Measurements from ENCODE around the gene PTER.
A peak's percentile ranks its signal among the peaks of the same experiment; 100 is the strongest.

Gene PTER, protein sequence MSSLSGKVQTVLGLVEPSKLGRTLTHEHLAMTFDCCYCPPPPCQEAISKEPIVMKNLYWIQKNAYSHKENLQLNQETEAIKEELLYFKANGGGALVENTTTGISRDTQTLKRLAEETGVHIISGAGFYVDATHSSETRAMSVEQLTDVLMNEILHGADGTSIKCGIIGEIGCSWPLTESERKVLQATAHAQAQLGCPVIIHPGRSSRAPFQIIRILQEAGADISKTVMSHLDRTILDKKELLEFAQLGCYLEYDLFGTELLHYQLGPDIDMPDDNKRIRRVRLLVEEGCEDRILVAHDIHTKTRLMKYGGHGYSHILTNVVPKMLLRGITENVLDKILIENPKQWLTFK

GRCh38 chr10:16436758-16437539 lies at the start of gene PTER:
TSS of gene PTER (plus strand) at chr10:16437010. CDS start at chr10:16484385, 47,375 bp downstream.
- Mint-ChIP-seq H3K36me3 (peaks cover 13% of the 10 kb centered on the region), H3K9me3 (ENCODE audit: low read depth) (no peaks in the 10 kb centered on the region), H3K27me3 (no peaks in the 10 kb centered on the region), H3K4me3 (peak within 1 kb of the TSS; percentile 88), H3K27ac (peak within 1 kb of the TSS; percentile 92), H3K4me1 (ENCODE audit: low read depth) (peaks cover 44% of the 10 kb centered on the region)

- Mint-ChIP-seq H3K27ac (no peak overlapping the region), H3K9me3 (ENCODE audit: low read depth) (no peaks in the 10 kb centered on the region)
These were observed 44.2 kb upstream of the PTER start for GRCh38 chr10:16392531-16393069.

DNA sequence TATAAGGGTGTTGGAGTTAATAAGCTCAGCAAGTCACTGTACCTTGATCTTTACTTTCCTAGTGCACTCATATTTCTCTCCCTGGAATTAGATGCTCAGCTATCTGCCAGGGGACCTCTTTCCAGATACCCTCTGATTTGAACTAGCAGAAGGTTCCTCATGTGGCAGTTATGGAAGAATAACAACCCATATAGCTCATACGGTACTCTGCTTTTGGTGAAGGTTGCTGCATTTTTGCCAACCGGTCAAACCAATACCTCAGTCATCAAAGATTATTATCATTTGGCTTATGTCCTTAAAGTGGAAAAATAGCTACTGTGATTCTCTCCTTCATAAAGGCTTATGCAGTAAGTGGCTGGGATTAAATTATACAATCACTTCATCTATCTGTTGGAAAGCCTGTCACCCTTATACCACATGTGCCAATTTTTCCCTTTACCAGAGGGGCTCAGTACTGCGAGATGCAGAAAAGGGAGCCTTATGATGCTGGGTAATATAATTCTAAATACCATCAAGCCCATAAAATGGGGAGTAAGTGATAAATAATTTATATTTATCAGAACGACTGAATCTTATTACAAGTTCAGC lies 43.4 kb upstream of the PTER start:
- H3K4me1 Mint-ChIP-seq (ENCODE audit: low read depth): no peaks in the 10 kb centered on the region
- no peaks in the 10 kb centered on the region for H3K9me3 Mint-ChIP-seq (ENCODE audit: low read depth)
- H3K27me3 Mint-ChIP-seq: peaks cover 9% of the 10 kb centered on the region
- H3K36me3 Mint-ChIP-seq: no peaks in the 10 kb centered on the region
- H3K4me3 Mint-ChIP-seq: no peak overlapping the region
- H3K27ac Mint-ChIP-seq: no peak overlapping the region

More at GRCh38 chr10:16392531-16393069, 44.2 kb upstream of the PTER start:
- no peak overlapping the region for H3K4me3 Mint-ChIP-seq
- no peaks in the 10 kb centered on the region for H3K36me3 Mint-ChIP-seq
- no peaks in the 10 kb centered on the region for H3K4me1 Mint-ChIP-seq (ENCODE audit: low read depth)
- H3K27me3 Mint-ChIP-seq: peaks cover 9% of the 10 kb centered on the region

- H3K9me3 Mint-ChIP-seq (ENCODE audit: low read depth): no peaks in the 10 kb centered on the region
- peaks cover 4% of the 10 kb centered on the region for H3K27me3 Mint-ChIP-seq
- no peaks in the 10 kb centered on the region for H3K4me1 Mint-ChIP-seq (ENCODE audit: low read depth)
- no peak overlapping the region for H3K4me3 Mint-ChIP-seq
- no peaks in the 10 kb centered on the region for H3K36me3 Mint-ChIP-seq
- H3K27ac Mint-ChIP-seq: no peak overlapping the region
These were observed 35.4 kb upstream of the PTER start for GRCh38 chr10:16401416-16401815.

GRCh38 chr10:16408379-16408778 lies 28.4 kb upstream of the PTER start:
- Mint-ChIP-seq H3K27ac (no peak overlapping the region), H3K4me1 (ENCODE audit: low read depth) (no peaks in the 10 kb centered on the region), H3K36me3 (no peaks in the 10 kb centered on the region), H3K4me3 (no peak overlapping the region), H3K27me3 (peaks cover 5% of the 10 kb centered on the region), H3K9me3 (ENCODE audit: low read depth) (no peaks in the 10 kb centered on the region)

GRCh38 chr10:16417341-16417740 lies 19.5 kb upstream of the PTER start:
- Mint-ChIP-seq H3K9me3 (ENCODE audit: low read depth) (no peaks in the 10 kb centered on the region), H3K27ac (no peak overlapping the region), H3K4me1 (ENCODE audit: low read depth) (no peaks in the 10 kb centered on the region), H3K4me3 (no peak overlapping the region), H3K36me3 (peaks cover 2% of the 10 kb centered on the region), H3K27me3 (peaks cover 11% of the 10 kb centered on the region)

GRCh38 chr10:16423599-16423998 lies 13.2 kb upstream of the PTER start:
- Mint-ChIP-seq H3K4me1 (ENCODE audit: low read depth) (no peaks in the 10 kb centered on the region), H3K9me3 (ENCODE audit: low read depth) (no peaks in the 10 kb centered on the region), H3K36me3 (peaks cover 2% of the 10 kb centered on the region), H3K4me3 (no peak overlapping the region), H3K27ac (no peak overlapping the region), H3K27me3 (peaks cover 12% of the 10 kb centered on the region)

DNA sequence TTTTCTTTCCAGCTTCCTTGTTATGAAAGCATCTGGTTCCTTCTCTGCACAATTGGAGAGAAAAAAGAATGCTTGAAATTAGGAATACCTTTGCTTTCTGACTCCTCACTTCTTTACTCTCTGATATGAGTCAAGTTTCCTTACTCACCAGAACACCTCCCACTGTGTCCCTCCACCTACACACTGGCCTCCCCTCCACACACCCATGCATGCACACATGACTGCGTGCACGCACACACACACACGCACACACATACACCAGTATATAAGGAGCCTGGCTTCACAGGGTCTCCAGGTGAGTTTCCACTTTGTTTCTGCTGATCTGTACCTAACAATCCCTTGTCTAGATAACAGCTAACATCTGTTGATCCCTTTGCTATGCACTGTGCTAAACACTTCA lies 11.4 kb upstream of the PTER start:
- Mint-ChIP-seq H3K4me1 (ENCODE audit: low read depth) (no peaks in the 10 kb centered on the region), H3K27me3 (peaks cover 7% of the 10 kb centered on the region), H3K27ac (no peak overlapping the region), H3K4me3 (no peak overlapping the region), H3K9me3 (ENCODE audit: low read depth) (no peaks in the 10 kb centered on the region), H3K36me3 (no peaks in the 10 kb centered on the region)

GRCh38 chr10:16429539-16429938 lies 7.3 kb upstream of the PTER start:
- H3K4me3 Mint-ChIP-seq: no peak overlapping the region

DNA sequence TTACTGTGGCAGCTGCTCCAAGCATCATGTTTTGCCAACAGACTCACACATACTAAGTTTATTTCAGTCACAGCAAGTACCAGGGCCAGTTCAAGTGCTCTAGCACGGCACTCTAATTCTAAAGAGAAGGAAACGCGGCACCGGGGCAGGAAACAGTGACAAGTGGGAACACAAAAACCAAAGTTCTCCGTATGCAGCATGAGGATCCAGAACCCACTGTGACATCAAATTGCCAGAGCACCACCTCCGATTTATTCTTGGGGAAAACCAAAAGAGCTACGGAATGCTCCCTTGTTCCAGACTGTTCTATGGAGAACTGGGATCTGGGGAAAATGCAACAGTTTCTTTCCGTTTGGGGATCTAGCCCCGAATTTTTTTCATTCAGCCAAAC lies 448 bp upstream of the PTER start:
- Mint-ChIP-seq H3K27ac (peak overlapping the region; percentile 92), H3K36me3 (peaks cover 11% of the 10 kb centered on the region), H3K4me1 (ENCODE audit: low read depth) (peaks cover 39% of the 10 kb centered on the region), H3K9me3 (ENCODE audit: low read depth) (no peaks in the 10 kb centered on the region), H3K27me3 (no peaks in the 10 kb centered on the region), H3K4me3 (peak overlapping the region; percentile 88)

More at GRCh38 chr10:16429539-16429938, 7.3 kb upstream of the PTER start:
- H3K36me3 Mint-ChIP-seq: no peaks in the 10 kb centered on the region
- no peak overlapping the region for H3K27ac Mint-ChIP-seq
- H3K4me1 Mint-ChIP-seq (ENCODE audit: low read depth): no peaks in the 10 kb centered on the region
- no peaks in the 10 kb centered on the region for H3K9me3 Mint-ChIP-seq (ENCODE audit: low read depth)
- H3K27me3 Mint-ChIP-seq: peaks cover 1% of the 10 kb centered on the region

- Mint-ChIP-seq H3K27me3 (no peaks in the 10 kb centered on the region), H3K4me3 (peak overlapping the region; percentile 88), H3K27ac (peak overlapping the region; percentile 92), H3K36me3 (peaks cover 13% of the 10 kb centered on the region), H3K9me3 (ENCODE audit: low read depth) (no peaks in the 10 kb centered on the region), H3K4me1 (ENCODE audit: low read depth) (peaks cover 46% of the 10 kb centered on the region)
These were observed 707 bp downstream of the PTER start for GRCh38 chr10:16437540-16437894.

DNA sequence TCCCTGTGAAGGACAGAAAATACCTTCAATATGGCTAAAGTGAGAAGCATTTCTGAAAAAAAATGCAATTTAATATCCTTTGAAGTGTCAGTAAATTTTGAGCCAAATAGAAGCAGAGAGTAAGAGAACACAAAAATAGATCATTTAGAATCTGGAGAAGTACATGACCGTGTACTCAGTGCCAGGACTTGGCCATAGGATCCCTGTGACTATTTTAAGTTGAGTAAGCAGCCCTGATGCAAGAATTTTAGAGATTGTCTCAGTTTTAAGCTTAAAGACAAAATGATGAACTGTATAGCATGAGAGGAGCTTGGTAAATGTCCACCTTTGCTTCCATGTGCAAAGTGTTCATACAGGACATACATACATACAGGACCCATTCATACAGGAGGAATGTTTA lies 2.5 kb downstream of the PTER start:
- H3K27me3 Mint-ChIP-seq: no peaks in the 10 kb centered on the region
- peaks cover 51% of the 10 kb centered on the region for H3K4me1 Mint-ChIP-seq (ENCODE audit: low read depth)
- peak overlapping the region; percentile 72 for H3K4me3 Mint-ChIP-seq
- peak overlapping the region; percentile 64 for H3K27ac Mint-ChIP-seq
- H3K36me3 Mint-ChIP-seq: peaks cover 20% of the 10 kb centered on the region
- no peaks in the 10 kb centered on the region for H3K9me3 Mint-ChIP-seq (ENCODE audit: low read depth)

DNA sequence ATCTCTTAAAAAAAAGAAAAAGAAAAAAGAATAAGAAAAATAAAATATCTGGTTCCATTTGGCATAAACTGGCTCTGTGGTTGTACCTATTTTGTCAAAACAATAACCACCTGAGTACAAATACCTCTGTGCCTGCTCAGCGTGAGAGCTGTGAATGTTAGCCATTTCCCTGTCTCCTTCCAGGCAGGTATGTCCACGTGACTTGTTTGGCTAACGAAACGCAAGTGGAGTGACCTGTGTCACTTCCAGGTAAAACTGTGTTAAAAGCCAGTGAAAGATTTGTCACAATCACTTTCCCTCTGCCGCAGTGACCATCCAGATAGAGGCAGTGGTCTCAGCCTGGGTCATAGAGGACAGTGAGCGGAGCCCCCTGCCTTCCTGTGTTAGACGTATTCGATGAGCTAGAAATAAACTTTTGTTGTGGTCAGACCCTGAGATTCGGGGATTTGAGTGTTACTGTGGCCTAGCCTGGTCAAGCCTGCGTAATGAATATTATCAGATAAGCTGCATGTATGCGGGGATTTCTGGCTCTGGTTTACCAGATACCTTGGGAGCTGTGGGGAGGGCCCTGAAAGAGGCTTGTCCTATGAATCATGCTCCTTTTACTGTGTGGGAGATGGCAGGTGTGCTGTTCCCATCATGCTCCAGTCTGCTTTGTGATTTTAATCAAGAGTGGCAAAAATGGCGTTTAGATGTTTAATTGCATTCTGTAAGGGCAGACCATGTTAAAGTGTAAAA lies 3.8 kb downstream of the PTER start:
- no peaks in the 10 kb centered on the region for H3K27me3 Mint-ChIP-seq
- H3K4me1 Mint-ChIP-seq (ENCODE audit: low read depth): peaks cover 56% of the 10 kb centered on the region
- H3K4me3 Mint-ChIP-seq: peak overlapping the region; percentile 68
- no peaks in the 10 kb centered on the region for H3K9me3 Mint-ChIP-seq (ENCODE audit: low read depth)
- H3K36me3 Mint-ChIP-seq: peaks cover 23% of the 10 kb centered on the region
- peak overlapping the region; percentile 64 for H3K27ac Mint-ChIP-seq

DNA sequence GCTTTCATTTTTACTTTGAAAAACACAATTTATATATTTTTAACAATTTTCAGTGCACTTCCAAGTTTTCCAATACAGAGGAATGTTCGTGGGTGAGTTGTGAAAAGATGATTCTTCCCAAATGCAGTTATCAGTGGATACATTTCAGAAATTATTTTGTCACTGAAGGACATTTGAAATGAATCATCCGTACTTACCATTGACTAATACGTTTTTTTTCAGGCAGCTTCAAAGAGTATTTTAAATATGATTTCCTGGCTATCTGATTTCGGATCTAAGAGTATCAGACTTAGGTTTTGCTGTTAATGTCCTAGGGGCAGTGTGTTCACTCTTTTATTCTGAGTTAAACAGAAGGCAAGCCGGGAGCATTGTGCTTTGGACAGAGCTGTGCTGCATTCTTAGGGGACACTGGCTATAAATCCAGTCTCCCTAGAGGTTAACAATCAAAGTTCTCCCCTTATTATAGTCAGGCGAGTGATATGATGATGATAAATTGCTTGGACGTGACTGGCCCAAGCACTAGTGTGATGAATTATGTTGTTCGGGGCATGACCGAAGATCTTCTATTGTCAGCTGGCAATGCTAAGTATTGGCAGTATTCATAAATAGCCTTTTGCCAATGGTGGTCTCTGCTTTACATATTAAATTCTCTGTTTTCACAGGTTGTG lies 4.5 kb downstream of the PTER start:
- no peaks in the 10 kb centered on the region for H3K9me3 Mint-ChIP-seq (ENCODE audit: low read depth)
- peaks cover 24% of the 10 kb centered on the region for H3K36me3 Mint-ChIP-seq
- H3K27ac Mint-ChIP-seq: peak overlapping the region; percentile 64
- H3K27me3 Mint-ChIP-seq: no peaks in the 10 kb centered on the region
- H3K4me1 Mint-ChIP-seq (ENCODE audit: low read depth): peaks cover 55% of the 10 kb centered on the region
- peak overlapping the region; percentile 68 for H3K4me3 Mint-ChIP-seq

All from activated naive CD8-positive, alpha-beta T cell (primary cell).